GM08714 (cell line): ENCODE data around the gene SERPINA6.
"Not testable (repeated sequence)": the region's sequence is repeated elsewhere in the genome, so short reads cannot be mapped to it uniquely, and the experiment has no call there.

ENCODE experiments used
- H3K4me3 ChIP-seq: fragments of 200-500 bp; sonication (Bioruptor generic); 2 replicates; pipeline ENCODE4 v1.5.1; 2014; ENCODE audit warnings: mild to moderate bottlenecking, low read length, inconsistent platforms
- ZNF274 ChIP-seq: IDR thresholded peaks from 2 replicates; pipeline ENCODE4 v1.6.1; 2012; ENCODE audit warnings: mild to moderate bottlenecking, low read depth, low read length

SERPINA6 gene

GRCh38 chr14:94303111-94303510, 20.0 kb downstream of the SERPINA6 start:
- no peak for TF ChIP-seq ZNF274

GRCh38 chr14:94298130-94298529, 25.0 kb downstream of the SERPINA6 start:
- no peak for TF ChIP-seq ZNF274
- H3K4me3 ChIP-seq: no peak overlapping the region

More at GRCh38 chr14:94303111-94303510, 20.0 kb downstream of the SERPINA6 start:
- H3K4me3 ChIP-seq: no peak overlapping the region

GRCh38 chr14:94296181-94296545, 27.0 kb downstream of the SERPINA6 start:
- not testable (repeated sequence) for H3K4me3 ChIP-seq

GRCh38 chr14:94295360-94296180, 27.6 kb downstream of the SERPINA6 start:
- TF ChIP-seq ZNF274: no peak
- H3K4me3 ChIP-seq: no peak overlapping the region

GRCh38 chr14:94293578-94293924, 29.6 kb downstream of the SERPINA6 start:
- TF ChIP-seq ZNF274: no peak
- no peak overlapping the region for H3K4me3 ChIP-seq

- no peak for TF ChIP-seq ZNF274
- no peak within 1 kb of the TSS for H3K4me3 ChIP-seq
These were observed 30.1 kb downstream of the SERPINA6 start, which contains the start of gene SERPINA10 for GRCh38 chr14:94292872-94293577. TSS of gene SERPINA10 (minus strand) at chr14:94293268. CDS start at chr14:94290593, 2,675 bp downstream.

GRCh38 chr14:94292526-94292871, 30.6 kb downstream of the SERPINA6 start:
- H3K4me3 ChIP-seq: no peak overlapping the region

GRCh38 chr14:94291906-94292525, 31.1 kb downstream of the SERPINA6 start:
- H3K4me3 ChIP-seq: no peak overlapping the region
- TF ChIP-seq ZNF274: no peak

More at GRCh38 chr14:94292526-94292871, 30.6 kb downstream of the SERPINA6 start:
- TF ChIP-seq ZNF274: no peak

- TF ChIP-seq ZNF274: no peak
- H3K4me3 ChIP-seq: no peak overlapping the region
These were observed 31.8 kb downstream of the SERPINA6 start for GRCh38 chr14:94291159-94291905.

- no peak for TF ChIP-seq ZNF274
- no peak overlapping the region for H3K4me3 ChIP-seq
These were observed 32.9 kb downstream of the SERPINA6 start for GRCh38 chr14:94290197-94290596.

- H3K4me3 ChIP-seq: no peak overlapping the region
- no peak for TF ChIP-seq ZNF274
These were observed 34.3 kb downstream of the SERPINA6 start for GRCh38 chr14:94288610-94289465.

- TF ChIP-seq ZNF274: no peak
- H3K4me3 ChIP-seq: no peak overlapping the region
These were observed 38.0 kb downstream of the SERPINA6 start for GRCh38 chr14:94285158-94285557.

GRCh38 chr14:94284221-94284620, 38.9 kb downstream of the SERPINA6 start:
- TF ChIP-seq ZNF274: no peak
- no peak overlapping the region for H3K4me3 ChIP-seq

GRCh38 chr14:94282991-94283723, 40.0 kb downstream of the SERPINA6 start:
- H3K4me3 ChIP-seq: no peak overlapping the region
- no peak for TF ChIP-seq ZNF274
